Hypothalamus (tissue), 51 donors: ENCODE measurements around the gene RTBDN.

Experiments used
- DNase-seq, 51 donors: peaks; one replicate each; lab custom pipeline; 2025; lab: John Stamatoyannopoulos, UW

RTBDN gene

GRCh38 chr19:12834566-12834943 is at the start of gene RTBDN:
Gene RTBDN (minus strand): TSS chr19:12834579. CDS start chr19:12829979, 4,600 bp downstream.
- DNase-seq, result peak in 4 of 51 donors; percentile 4 to 37 (median 10)

DNA sequence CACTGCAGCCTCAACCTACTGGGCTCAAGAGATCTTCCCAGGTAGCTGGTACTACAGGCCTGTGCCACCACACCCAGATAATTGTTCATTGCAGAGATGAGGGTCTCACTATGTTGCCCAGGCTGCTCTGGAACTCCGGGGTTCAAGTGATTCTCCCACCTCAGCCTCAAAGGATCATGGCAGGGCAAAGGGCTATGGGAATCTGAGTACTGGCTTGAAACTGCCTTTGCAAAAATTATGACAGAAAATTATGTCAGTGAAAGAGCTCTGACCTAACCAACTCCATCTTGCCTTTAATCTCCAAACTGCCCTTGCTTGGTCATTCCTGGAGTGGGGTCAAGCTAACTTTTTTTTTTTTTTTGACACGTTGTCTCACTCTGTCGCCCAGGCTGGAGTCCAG is 48.2 kb upstream of the RTBDN start:
- DNase-seq, result no peak

- peak in 50 of 51 donors; percentile 19 to 92 (median 80) for DNase-seq
Measured at GRCh38 chr19:12881172-12881808, 46.9 kb upstream of the RTBDN start, which contains the start of gene DNASE2. Gene DNASE2 (minus strand): TSS chr19:12881449. CDS start chr19:12881375, 74 bp downstream.

DNA sequence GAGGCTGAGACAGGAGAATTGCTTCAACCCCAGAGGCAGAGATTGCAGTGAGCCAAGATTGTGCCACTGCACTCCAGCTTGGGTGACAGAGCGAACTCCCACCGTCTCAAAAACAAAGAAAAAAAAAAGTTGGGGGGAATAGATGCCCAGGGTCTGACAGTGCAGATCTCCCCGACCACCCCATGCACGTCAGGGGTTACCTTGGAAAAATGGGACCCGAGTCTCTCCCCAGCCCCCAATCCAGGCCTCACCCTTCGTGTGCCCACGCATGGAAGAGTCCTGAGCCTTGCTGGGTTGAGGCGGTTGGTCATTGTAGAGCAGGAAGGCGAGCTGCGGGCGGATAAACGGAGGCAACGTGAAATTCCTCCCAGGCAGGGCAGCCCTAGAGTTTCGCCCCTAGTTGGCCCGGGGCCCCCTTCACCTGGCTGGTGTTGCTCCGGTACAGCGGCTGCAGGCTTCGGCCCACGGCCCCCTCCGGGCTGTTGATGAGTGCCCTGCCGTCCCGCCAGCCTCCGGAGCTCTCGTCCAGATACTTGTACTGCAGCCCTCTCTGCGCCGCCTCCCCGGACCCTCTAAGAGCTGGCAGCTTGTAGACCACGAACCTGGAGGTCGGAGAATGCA is 46.3 kb upstream of the RTBDN start:
- peak in 17 of 51 donors; percentile 8 to 58 (median 27) for DNase-seq

DNA sequence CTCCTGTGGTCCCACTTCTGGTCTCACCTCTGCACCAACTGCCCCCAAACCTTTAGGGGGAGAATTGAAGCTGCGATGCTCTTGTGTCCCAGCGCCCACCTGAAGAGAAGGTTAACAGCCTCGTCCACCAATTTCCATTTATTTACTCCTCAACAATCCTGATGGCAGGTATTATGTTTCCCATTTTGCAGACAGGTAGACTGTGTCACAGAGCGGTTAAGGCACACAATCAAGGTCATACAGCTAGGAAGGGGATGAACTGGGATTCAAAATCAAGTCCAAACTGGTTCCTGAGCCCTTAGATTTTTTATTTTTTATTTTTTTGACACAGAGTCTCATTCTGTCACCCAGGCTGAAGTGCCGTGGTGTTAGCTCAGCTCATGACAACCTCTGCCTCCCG is 40.7 kb upstream of the RTBDN start:
- DNase-seq, result no peak

DNA sequence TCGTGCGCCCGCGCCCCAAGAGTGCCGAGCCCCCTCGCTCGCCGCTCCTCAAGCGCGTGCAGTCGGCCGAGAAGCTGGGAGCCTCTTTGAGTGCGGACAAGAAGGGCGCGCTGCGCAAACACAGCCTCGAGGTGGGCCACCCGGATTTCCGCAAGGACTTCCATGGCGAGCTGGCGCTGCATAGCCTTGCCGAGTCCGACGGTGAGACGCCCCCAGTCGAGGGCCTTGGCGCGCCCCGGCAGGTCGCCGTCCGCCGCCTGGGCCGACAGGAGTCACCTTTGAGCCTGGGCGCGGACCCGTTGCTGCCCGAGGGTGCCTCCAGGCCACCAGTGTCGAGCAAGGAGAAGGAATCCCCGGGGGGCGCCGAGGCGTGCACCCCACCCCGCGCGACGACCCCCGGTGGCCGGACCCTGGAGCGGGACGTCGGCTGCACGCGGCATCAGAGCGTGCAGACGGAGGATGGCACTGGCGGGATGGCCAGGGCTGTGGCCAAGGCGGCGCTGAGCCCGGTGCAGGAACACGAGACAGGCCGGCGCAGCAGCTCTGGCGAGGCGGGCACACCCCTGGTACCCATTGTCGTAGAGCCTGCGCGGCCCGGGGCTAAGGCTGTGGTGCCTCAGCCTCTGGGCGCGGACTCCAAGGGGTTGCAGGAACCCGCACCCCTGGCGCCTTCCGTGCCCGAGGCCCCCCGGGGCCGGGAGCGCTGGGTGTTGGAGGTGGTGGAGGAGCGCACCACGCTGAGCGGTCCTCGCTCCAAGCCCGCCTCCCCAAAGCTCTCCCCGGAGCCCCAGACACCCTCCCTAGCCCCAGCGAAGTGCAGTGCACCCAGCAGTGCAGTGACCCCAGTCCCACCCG is 39.7 kb upstream of the RTBDN start:
- no peak for DNase-seq

GRCh38 chr19:12872941-12873890 is 38.8 kb upstream of the RTBDN start:
- DNase-seq, result peak in 1 of 51 donors; percentile 10

DNA sequence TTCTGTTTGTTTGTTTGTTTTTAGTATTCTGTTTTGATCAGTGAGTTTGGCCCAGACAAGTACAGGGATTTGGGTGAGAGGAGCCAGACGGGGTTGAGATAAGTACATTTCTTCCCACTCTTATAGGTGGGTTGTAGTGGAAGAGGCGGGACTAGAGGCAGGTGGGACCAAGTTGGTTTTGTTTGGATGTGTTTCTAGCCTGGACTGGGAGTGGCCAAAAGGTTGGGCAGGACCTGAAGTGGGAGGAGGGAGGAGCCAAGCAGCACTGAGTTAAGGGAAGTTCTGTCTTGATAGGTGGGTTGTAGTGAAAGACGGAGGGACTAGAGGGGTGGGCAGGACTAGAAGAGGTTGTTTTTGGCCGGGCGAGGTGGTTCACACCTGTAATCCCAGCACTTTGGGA is 37.9 kb upstream of the RTBDN start:
- no peak for DNase-seq

- no peak for DNase-seq
Measured at GRCh38 chr19:12871681-12872080, 37.3 kb upstream of the RTBDN start.

DNA sequence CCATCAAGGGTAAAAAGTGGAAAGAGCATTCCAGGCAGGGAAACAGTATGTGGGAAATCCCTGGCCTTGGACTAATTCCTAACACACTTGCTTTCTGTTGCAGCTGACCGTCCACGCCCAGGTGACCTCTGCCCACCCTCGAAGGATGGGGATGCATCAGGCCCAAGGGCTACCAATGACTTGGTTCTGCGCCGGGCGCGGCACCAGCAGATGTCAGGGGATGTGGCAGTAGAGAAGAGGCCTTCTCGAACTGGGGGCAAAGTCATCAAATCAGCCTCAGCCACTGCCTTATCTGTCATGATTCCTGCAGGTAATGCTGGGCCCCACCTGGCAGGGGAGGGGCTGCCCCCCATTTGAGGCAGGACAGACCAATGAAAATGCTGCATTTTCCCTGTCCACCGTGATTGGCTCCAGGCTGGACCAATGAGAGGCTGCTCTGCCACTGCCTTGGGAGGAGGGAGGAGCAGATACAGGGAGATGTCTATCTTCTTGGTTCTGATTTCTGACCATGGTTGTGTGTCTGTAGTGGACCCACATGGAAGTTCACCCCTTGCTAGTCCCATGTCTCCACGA is 34.2 kb upstream of the RTBDN start:
- DNase-seq, result no peak

- peak in 10 of 51 donors; percentile 1 to 44 (median 21) for DNase-seq
Measured at GRCh38 chr19:12867120-12868099, 33.0 kb upstream of the RTBDN start.

- no peak for DNase-seq
Measured at GRCh38 chr19:12866416-12867119, 32.2 kb upstream of the RTBDN start.

DNA sequence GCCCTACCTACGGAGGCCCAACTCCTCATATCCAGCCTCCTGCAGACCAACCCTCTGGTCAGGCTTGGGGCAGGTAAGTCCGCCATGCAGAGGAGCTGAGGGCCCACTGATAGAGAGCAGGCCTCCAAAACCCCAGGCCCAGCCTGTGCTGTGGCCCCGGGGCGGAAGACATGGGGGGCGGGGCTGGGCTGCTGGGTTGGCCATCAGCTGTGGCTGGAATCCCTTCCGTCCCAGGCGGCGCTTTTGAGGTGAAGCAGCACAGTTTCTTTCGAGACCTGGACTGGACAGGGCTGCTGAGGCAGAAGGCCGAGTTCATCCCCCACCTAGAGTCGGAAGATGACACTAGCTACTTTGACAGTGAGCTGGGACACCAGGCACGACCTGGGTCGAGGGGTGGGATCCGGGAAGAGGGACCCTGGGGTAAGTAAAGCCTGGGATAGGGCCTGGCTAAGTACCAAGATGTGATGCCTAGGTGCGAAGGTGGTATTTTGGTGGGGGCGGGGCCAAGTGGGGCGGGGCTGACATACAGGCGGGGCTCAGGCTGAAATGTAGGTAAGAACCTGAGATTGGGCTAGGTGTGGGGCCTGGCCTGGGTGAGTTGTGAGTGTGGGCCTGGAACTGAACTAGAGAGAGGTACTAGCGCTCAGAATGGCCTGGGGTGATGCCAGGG is 31.5 kb upstream of the RTBDN start:
- no peak for DNase-seq

GRCh38 chr19:12864721-12865715 is 30.6 kb upstream of the RTBDN start:
- DNase-seq, result no peak

- DNase-seq, result no peak
Measured at GRCh38 chr19:12864143-12864542, 29.8 kb upstream of the RTBDN start.

GRCh38 chr19:12859546-12859945 is 25.2 kb upstream of the RTBDN start:
- no peak for DNase-seq
